ENCODE measurements around the gene GPR17.

GPR17 gene

GRCh38 chr2:127623388-127624319 lies 22.3 kb upstream of the GPR17 start:
- no peaks in the 10 kb centered on the region for H3K27me3 ChIP-seq (replicated peaks)
- in situ Hi-C loops (cut with HindIII; ENCODE audit: low pct_ligation_motif_present, low sequenced_read_pairs), result no loop called here
- H3K4me3 ChIP-seq (ENCODE audit: low read depth, low read length), result no peak overlapping the region
- TF ChIP-seq CTCF (IDR thresholded peaks at IDR 0.05; ENCODE audit: low read depth, low read length, missing control alignments), result no peak
- DNase-seq, result peak; percentile 72
- H3K27ac ChIP-seq, result no peak overlapping the region
- no peaks in the 10 kb centered on the region for H3K36me3 ChIP-seq (replicated peaks)

- in situ Hi-C loops (cut with HindIII; ENCODE audit: low pct_ligation_motif_present, low sequenced_read_pairs), result no loop called here
- DNase-seq, result no peak
- Histone ChIP-seq H3K27ac (no peak overlapping the region), H3K36me3 (replicated peaks) (no peaks in the 10 kb centered on the region), H3K27me3 (replicated peaks) (no peaks in the 10 kb centered on the region), H3K4me3 (ENCODE audit: low read depth, low read length) (no peak overlapping the region)
- no peak for TF ChIP-seq CTCF (IDR thresholded peaks at IDR 0.05; ENCODE audit: low read depth, low read length, missing control alignments)
Measured at GRCh38 chr2:127624320-127624755, 21.6 kb upstream of the GPR17 start.

DNA sequence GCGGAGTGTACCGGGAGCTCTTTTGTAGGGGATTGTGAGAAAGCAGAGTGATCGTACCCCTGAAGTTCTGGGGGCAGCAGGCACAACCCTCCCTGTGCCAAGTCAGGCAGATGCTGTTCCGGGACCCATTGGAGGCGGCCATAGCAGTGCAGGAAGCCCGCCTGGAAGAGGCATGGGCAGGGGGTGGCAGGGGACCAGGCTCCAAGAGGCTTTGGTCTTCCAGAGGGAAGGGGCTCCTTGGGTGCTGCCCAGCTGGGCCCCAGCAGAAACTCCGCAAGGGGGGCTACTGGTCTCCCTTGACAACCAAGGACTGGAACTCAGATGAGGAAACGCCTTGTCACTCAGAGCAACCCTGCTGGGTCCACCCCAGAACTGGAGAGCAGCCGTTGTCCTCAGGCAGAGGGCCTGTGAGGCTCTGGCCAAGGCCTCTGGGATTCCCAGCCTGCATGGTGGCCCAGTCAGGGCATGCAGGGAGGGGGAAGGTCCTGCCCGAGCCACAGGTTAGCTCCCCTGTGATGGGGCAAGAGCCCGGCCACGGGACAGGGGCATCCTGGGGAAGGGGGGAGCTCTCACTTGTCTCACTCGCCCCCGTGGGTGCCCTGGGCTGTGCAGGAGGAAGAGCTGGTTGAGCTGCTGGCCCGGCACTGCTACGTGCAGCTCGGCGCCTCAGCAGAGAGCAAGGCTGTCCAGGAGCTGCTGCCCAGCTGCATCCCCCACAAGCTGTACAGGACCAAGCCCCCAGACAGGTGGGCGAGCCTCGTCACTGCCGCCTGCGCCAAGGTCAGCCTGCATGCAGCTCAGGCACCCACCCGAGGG lies 21.0 kb upstream of the GPR17 start:
- no peak overlapping the region for H3K27ac ChIP-seq
- H3K36me3 ChIP-seq (replicated peaks), result no peaks in the 10 kb centered on the region
- no peaks in the 10 kb centered on the region for H3K27me3 ChIP-seq (replicated peaks)
- no peak for TF ChIP-seq CTCF (IDR thresholded peaks at IDR 0.05; ENCODE audit: low read depth, low read length, missing control alignments)
- in situ Hi-C loops (cut with HindIII; ENCODE audit: low pct_ligation_motif_present, low sequenced_read_pairs), result no loop called here
- H3K4me3 ChIP-seq (ENCODE audit: low read depth, low read length), result no peak overlapping the region
- DNase-seq, result no peak

- Histone ChIP-seq H3K4me3 (ENCODE audit: low read depth, low read length) (no peak overlapping the region), H3K36me3 (replicated peaks) (no peaks in the 10 kb centered on the region), H3K27me3 (replicated peaks) (no peaks in the 10 kb centered on the region), H3K27ac (no peak overlapping the region)
- no peak for TF ChIP-seq CTCF (IDR thresholded peaks at IDR 0.05; ENCODE audit: low read depth, low read length, missing control alignments)
- in situ Hi-C loops (cut with HindIII; ENCODE audit: low pct_ligation_motif_present, low sequenced_read_pairs), result no loop called here
- no peak for DNase-seq
Measured at GRCh38 chr2:127625572-127625951, 20.4 kb upstream of the GPR17 start.

- Histone ChIP-seq H3K27ac (no peak overlapping the region), H3K4me3 (ENCODE audit: low read depth, low read length) (no peak overlapping the region), H3K36me3 (replicated peaks) (no peaks in the 10 kb centered on the region), H3K27me3 (replicated peaks) (no peaks in the 10 kb centered on the region)
- no peak for DNase-seq
- no peak for TF ChIP-seq CTCF (IDR thresholded peaks at IDR 0.05; ENCODE audit: low read depth, low read length, missing control alignments)
- in situ Hi-C loops (cut with HindIII; ENCODE audit: low pct_ligation_motif_present, low sequenced_read_pairs), result no loop called here
Measured at GRCh38 chr2:127626175-127626574, 19.8 kb upstream of the GPR17 start.

Data from brain microvascular endothelial cell (primary cell).